ENCODE results near the gene PTPRD. TPM values are rescaled to one million over a fixed set of nuclear protein-coding genes. Genes with fewer than 3 reads are reported as not detected.
"Not testable (repeated sequence)": the region's sequence is repeated elsewhere in the genome, so short reads cannot be mapped to it uniquely, and the experiment has no call there.

Gene PTPRD
- total RNA-seq, 1 experiment from 2014 or later = not detected

- H3K4me3 Mint-ChIP-seq (ENCODE audit: unreplicated experiment) = no peak overlapping the region
- ChIA-PET CTCF (no interaction called here), POLR2A (no interaction called here)
- intact Hi-C loops (cut with micrococcal nuclease) = no loop called here
- H3K9me3 Mint-ChIP-seq (ENCODE audit: unreplicated experiment) = peaks cover 7% of the 10 kb centered on the region
- no peaks in the 10 kb centered on the region for H3K27me3 Mint-ChIP-seq (ENCODE audit: insufficient read depth, unreplicated experiment)
- H3K36me3 Mint-ChIP-seq (ENCODE audit: insufficient read depth, unreplicated experiment) = no peaks in the 10 kb centered on the region
- TF ChIP-seq CTCF (IDR thresholded peaks at IDR 0.05; ENCODE audit: unreplicated experiment) = no peak
- H3K27ac Mint-ChIP-seq (ENCODE audit: low read depth, unreplicated experiment) = no peak overlapping the region
- DNase-seq (ENCODE audit: unreplicated experiment) = no peak
- H3K4me1 Mint-ChIP-seq (ENCODE audit: insufficient read depth, unreplicated experiment) = no peaks in the 10 kb centered on the region
- no TSS peak for BruUV-seq (replicated peaks)
These were observed 1558.3 kb downstream of the PTPRD start for GRCh38 chr9:9054354-9054992.

- Mint-ChIP-seq H3K36me3 (ENCODE audit: insufficient read depth, unreplicated experiment) (no peaks in the 10 kb centered on the region), H3K4me3 (ENCODE audit: unreplicated experiment) (no peak overlapping the region), H3K9me3 (ENCODE audit: unreplicated experiment) (no peaks in the 10 kb centered on the region), H3K27ac (ENCODE audit: low read depth, unreplicated experiment) (no peak overlapping the region), H3K27me3 (ENCODE audit: insufficient read depth, unreplicated experiment) (no peaks in the 10 kb centered on the region), H3K4me1 (ENCODE audit: insufficient read depth, unreplicated experiment) (no peaks in the 10 kb centered on the region)
- ChIA-PET CTCF (no interaction called here), POLR2A (interaction anchor here (0.5 kb wide), 1 partner anchor 1248 kb away, joined by 10 read pairs; no protein-coding TSS in a partner anchor)
- no TSS peak for BruUV-seq (replicated peaks)
- TF ChIP-seq CTCF (IDR thresholded peaks at IDR 0.05; ENCODE audit: unreplicated experiment) = no peak
- no peak for DNase-seq (ENCODE audit: unreplicated experiment)
- intact Hi-C loops (cut with micrococcal nuclease) = no loop called here
These were observed 1567.2 kb downstream of the PTPRD start for GRCh38 chr9:9045572-9045971.

GRCh38 chr9:9045072-9045471 is 1567.7 kb downstream of the PTPRD start:
- ChIA-PET POLR2A (interaction anchor here (0.5 kb wide), 1 partner anchor 1248 kb away, joined by 10 read pairs; no protein-coding TSS in a partner anchor), CTCF (interaction anchor here (0.6 kb wide), 1 partner anchor 16 kb away, joined by 4 read pairs; no protein-coding TSS in a partner anchor)
- TF ChIP-seq CTCF (IDR thresholded peaks at IDR 0.05; ENCODE audit: unreplicated experiment) = no peak
- Mint-ChIP-seq H3K27ac (ENCODE audit: low read depth, unreplicated experiment) (no peak overlapping the region), H3K4me3 (ENCODE audit: unreplicated experiment) (no peak overlapping the region), H3K36me3 (ENCODE audit: insufficient read depth, unreplicated experiment) (no peaks in the 10 kb centered on the region), H3K27me3 (ENCODE audit: insufficient read depth, unreplicated experiment) (no peaks in the 10 kb centered on the region), H3K9me3 (ENCODE audit: unreplicated experiment) (no peaks in the 10 kb centered on the region), H3K4me1 (ENCODE audit: insufficient read depth, unreplicated experiment) (no peaks in the 10 kb centered on the region)
- intact Hi-C loops (cut with micrococcal nuclease) = no loop called here
- no TSS peak for BruUV-seq (replicated peaks)
- DNase-seq (ENCODE audit: unreplicated experiment) = no peak

GRCh38 chr9:9043788-9044187 is 1569.0 kb downstream of the PTPRD start:
- intact Hi-C loops (cut with micrococcal nuclease); DNase-seq (ENCODE audit: unreplicated experiment); H3K4me3 Mint-ChIP-seq (ENCODE audit: unreplicated experiment); H3K27ac Mint-ChIP-seq (ENCODE audit: low read depth, unreplicated experiment); H3K9me3 Mint-ChIP-seq (ENCODE audit: unreplicated experiment); BruUV-seq (replicated peaks); POLR2A ChIA-PET; H3K27me3 Mint-ChIP-seq (ENCODE audit: insufficient read depth, unreplicated experiment); H3K36me3 Mint-ChIP-seq (ENCODE audit: insufficient read depth, unreplicated experiment); H3K4me1 Mint-ChIP-seq (ENCODE audit: insufficient read depth, unreplicated experiment): not testable (repeated sequence)
- CTCF ChIA-PET = interaction anchor here (1.2 kb wide), 1 partner anchor 114 kb away, joined by 4 read pairs; no protein-coding TSS in a partner anchor
